Measurements from ENCODE around the gene ACAA2. TPM values are rescaled to one million over a fixed set of nuclear protein-coding genes. Genes with fewer than 3 reads are reported as not detected.
"Not testable (repeated sequence)": the region's sequence is repeated elsewhere in the genome, so short reads cannot be mapped to it uniquely, and the experiment has no call there.

Gene ACAA2
- total RNA-seq, 1 donor from 2014 or later = 22.0 TPM

DNA sequence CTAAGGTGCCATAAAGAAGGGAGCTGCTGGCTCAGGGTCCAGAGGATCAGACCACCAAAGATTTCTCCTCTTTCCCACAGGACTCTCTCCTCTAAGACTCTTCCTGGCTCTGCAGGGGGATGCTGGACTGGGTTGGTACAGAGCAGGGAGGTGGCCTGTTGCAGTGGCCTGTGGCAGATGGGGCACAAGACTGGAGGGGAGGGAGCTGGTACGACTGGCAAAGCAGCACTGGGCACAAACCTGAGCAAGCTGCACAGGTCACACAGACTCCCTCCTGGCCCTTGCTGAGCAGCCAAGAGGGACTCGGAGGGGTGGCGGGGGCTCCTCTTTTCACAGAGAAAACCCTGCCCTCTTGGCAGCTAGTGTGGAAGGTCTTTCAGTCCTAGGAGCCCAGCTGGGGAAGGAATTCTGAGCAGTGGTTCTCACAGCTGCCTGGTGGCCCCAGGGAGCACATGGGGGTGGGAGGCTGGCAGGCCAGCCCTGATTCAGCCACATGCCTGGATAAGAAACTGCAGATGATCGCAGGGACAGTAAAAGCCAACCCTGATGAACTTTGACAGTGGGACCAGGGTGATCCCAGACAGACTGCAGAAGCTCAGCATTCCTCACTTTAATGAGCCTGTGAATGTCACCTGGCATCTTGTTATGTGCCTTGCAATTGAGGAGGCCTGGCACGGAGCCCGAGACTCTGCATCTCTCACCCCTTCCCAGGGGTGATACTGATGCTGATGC is 32.5 kb upstream of the ACAA2 start:
- no peak for DNase-seq (ENCODE audit: low read depth in 2 of 2)

- no peak for DNase-seq (ENCODE audit: low read depth in 2 of 2)
Measured at GRCh38 chr18:49844903-49845302, 31.6 kb upstream of the ACAA2 start.

DNA sequence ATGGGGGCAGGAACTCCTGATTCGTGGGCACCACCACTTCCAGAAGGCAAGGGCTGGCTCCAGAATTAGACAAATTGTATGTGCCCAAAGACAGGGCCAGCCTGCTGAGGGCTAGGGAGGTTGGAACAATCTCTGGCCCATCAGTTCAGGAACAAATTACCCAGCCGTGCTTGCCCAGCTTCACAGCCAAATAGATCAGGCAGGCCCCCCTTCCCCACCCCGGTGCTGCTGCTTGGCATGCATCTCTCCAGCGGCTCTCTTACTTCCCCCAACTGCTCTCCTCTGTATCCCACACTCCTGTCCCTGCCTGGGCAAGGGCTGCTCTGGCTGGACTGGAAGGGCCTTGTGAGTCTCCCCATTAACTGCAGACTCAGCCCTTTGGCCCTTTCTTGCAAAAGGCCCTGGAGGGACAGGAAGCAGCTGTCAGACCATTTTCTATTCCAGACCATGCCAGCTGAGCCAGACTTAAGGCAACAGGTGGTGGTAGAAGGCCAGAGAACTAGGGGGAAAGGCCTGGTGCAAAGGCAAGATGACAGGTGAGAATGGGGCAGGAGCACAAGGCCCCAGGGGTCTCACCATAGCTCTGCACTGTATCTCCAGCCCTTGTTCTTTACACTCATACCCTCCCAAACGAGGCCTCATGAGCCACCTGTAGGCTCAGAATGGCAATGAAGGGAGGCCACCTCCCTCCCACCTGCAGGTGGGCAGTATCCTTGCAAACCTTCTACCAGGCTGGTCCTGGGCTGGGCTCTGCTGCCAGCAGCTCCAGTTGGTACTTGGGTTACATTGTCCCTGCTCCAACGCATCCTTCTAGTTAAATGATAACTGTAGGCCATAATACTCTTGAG is 30.7 kb upstream of the ACAA2 start:
- no peak for DNase-seq (ENCODE audit: low read depth in 2 of 2)

DNA sequence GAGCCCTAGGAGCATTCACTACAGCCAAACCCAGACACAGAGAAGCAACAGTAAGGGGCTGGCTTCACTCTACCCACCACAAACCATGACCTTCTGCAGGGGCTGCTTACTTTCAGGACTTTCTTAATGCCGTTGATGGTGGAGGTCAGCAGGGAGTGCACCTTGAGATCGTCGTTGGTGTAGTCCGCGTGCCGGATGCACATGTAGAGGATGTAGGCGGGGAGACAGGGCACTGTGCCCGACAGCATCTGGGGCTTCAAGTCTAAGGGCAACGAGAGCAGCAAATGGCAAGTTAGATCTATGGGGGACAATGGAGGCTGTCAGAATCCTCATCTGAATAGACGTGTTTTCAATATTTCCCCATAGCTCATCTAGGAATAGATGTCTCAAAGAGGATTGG is 29.8 kb upstream of the ACAA2 start:
- no peak for DNase-seq (ENCODE audit: low read depth in 2 of 2)

DNA sequence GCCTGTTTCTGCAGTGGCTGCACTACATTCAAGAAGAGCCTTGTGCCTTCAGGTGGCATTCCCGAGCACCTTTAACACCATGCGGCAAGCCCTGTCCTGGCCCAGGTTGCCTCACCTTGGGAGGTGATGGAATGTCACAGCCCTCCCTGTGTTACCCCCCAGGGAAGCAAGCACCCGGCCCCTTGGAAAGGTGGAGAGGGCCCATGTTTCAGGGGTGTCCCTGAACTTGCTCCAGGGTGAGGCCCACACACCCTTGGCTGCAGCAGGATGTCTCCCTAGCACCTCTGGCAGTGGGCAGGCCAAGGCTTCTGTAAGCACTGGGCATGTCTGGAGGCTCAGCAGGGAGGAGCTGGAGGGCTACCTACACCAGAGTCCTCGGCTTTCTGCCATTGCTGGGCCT is 29.3 kb upstream of the ACAA2 start:
- DNase-seq (ENCODE audit: low read depth in 2 of 2) = no peak

DNA sequence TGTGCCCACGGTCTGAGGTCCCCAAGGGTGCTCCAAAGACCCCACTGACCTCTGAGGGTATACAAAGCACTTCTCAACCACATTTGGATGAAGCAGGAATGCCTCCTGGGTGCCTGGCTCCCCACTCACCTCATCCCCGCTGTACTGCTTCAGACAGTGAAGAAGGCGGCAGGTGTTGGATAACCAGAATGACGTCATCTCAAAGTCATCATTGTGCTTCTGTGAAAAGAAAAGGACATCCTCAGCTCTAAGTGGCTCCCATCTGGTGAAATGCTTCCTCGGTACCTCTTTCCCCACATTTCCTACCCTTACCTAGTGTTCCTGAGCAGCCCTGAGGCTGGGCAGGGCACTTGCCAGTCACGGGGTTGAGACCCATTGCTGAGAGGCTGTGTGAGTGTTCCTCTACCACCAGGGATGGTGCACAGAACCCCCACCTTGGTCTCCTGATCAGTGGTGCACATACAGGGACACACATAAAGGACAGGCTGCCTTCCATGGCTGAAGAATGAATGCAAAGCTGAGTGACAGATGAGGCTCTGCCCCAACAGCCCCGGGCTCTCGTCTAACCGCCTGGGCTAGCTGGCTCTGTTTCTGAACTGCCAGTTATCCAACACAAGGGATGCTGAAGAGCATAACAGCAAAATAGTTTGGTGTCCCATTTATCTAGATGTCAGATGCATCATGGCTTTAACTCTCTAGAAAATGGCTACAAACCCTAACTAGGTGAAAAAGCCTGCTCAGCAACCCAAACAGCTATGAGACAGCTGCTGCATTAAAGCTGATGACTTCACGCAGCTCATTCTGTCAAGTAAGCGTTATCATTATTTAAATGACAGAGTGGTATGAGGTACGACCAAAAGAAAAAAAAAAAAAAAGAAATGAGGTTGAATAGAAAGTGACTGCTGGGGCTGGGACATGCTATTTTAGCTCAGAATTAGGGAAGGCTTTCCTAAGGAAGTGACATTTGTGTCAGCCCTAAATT is 28.2 kb upstream of the ACAA2 start:
- no peak for DNase-seq (ENCODE audit: low read depth in 2 of 2)

DNA sequence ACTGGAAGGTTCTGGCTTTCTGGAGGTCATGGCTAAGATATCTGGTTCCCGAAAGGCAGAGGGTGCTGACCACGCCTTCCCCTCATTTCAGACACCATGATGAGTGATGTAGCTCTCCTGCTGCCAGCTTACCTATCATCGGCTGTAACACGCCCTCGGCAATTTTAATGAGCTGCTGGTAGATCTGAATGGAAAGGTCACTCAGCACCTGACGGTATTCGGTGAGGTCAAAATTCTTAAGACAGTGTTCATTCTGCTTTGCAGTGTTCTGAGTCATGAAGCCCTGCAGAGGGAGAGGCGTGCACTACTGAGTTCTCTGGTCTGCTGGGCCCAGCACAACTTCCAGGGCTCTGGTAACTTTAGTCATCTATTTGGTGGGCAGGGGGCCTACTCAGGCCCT is 25.7 kb upstream of the ACAA2 start:
- no peak for DNase-seq (ENCODE audit: low read depth in 2 of 2)

DNA sequence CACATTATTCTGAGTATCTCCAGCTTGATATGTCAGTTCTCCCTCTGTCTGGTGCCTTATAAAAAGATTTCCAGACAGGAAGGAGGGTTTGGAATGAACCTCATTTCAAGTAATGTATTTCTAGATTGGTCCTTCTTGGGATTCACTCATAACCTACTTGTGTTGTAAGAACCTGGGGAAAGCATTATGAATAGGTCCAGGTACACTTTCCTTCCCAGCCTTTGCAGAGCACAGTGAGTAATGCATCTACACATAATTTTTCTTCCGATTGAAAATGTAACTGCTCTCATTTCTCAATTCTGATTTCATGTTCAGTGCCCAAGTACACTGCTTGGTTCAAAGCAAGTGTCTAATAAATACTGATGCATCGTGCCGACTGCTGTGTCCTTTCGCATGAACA is 25.0 kb upstream of the ACAA2 start:
- DNase-seq (ENCODE audit: low read depth in 2 of 2) = no peak

DNA sequence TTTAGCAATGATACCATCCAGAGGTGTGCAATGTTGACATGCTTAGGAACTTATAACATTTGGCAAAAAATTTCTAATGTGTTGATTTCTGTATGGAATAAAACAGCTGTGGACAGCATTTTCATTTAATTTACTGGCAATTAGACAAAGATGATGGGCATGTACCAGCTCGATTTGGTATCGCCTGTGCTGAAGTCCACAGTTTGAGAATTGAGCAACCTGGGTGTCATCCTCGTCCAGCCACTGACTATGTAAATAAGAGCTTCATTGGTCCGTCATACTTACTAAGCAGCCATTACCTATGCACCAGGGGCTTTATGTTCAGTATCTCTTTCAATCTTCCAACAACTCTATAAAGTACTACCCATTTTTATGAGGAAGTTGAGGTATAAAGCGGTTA is 24.6 kb upstream of the ACAA2 start:
- DNase-seq (ENCODE audit: low read depth in 2 of 2) = no peak

GRCh38 chr18:49837316-49837835 is 24.0 kb upstream of the ACAA2 start:
- DNase-seq (ENCODE audit: low read depth in 2 of 2) = not testable (repeated sequence)

- DNase-seq (ENCODE audit: low read depth in 2 of 2) = no peak
Measured at GRCh38 chr18:49835405-49835804, 22.1 kb upstream of the ACAA2 start.

DNA sequence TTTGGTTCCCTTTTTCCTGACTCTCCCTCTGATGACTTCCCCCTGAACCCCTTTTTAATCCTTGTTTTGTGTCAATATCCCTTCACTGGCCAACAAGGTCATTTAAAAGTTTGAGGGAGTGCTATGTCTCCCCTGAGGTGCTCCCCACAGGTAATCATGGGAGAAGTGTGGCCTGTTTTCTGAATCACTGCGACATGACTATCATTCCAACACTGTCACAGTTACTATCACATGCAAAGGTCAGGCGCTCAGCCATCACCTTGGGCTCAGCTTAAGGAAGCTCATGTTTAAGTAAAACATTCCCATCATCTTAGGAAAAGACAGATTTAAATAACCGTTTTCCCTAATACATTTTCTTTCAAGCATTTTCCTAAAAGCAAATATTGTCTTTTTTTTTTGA is 20.9 kb upstream of the ACAA2 start:
- DNase-seq (ENCODE audit: low read depth in 2 of 2) = no peak

GRCh38 chr18:49833814-49834213 is 20.5 kb upstream of the ACAA2 start:
- DNase-seq (ENCODE audit: low read depth in 2 of 2) = no peak

- no peak for DNase-seq (ENCODE audit: low read depth in 2 of 2)
Measured at GRCh38 chr18:49832221-49832647, 18.9 kb upstream of the ACAA2 start.

GRCh38 chr18:49827996-49828395 is 14.7 kb upstream of the ACAA2 start:
- DNase-seq (ENCODE audit: low read depth in 2 of 2) = no peak

DNA sequence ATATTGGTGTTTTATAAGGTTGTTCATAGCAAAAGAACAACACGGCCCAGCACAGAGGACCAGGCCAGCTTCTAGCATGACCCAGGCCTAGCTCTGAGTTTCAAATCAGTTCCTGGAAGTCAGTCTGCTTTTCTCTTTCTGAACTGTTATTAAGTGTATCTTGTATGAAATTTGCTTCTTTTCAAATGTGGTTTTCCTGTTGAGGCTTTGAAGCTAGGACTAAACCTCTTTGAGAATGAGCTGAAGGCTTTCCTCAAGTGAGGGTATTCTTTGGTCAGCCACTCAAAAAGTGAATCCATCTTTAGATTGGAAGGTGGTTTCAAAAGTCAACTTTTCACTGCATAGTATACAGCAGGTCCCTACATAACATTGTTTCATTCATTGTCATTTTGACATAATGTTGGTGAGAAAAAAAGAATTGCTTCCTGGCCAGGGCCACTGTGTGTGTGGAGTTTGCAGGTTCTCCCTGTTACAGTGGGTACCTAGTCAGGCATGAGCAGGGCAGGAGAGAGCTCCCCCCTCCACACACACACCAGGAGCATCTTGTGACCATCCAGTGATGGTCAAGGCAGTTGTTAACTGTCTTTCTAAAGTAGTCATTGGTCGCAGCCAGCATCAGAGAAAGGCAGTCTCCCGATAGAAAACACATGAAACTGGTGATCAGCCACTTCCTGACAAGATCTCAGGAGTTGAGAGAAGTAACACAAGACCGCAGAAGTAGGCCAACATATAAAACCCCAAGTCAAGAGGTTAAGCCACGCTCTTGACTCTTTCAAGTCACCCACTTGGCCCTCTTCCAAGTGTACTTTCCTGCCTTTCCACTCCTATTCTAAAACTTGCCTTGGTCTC is 6.7 kb upstream of the ACAA2 start:
- no peak for DNase-seq (ENCODE audit: low read depth in 2 of 2)

GRCh38 chr18:49819071-49819662 is 5.8 kb upstream of the ACAA2 start:
- DNase-seq (ENCODE audit: low read depth in 2 of 2) = no peak

- DNase-seq (ENCODE audit: low read depth in 2 of 2) = no peak
Measured at GRCh38 chr18:49817947-49818346, 4.6 kb upstream of the ACAA2 start.

GRCh38 chr18:49815927-49816326 is 2.6 kb upstream of the ACAA2 start:
- no peak for DNase-seq (ENCODE audit: low read depth in 2 of 2)

DNA sequence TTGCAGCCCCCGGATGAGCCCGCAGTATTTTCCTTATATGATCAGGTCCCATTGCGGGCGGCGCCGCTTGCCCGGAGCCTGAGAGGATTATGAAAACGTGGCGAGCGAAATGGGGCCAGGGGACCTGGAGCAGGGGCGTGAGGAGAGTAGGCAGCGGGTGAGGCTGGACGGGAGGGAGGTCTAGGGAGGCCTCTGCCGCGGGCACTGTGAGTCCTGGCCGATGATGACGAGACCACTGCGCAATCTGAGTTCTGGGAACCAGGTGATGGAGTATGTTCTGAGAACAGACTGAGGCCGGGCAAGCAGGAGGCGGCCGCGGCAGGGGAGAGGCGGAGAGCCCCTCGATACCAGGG is 790 bp upstream of the ACAA2 start:
- peak in 1 of 2 donors; percentile 65 for DNase-seq (ENCODE audit: low read depth in 2 of 2)

GRCh38 chr18:49813069-49813318 is 339 bp downstream of the ACAA2 start:
- peak in 1 of 2 donors; percentile 34 for DNase-seq (ENCODE audit: low read depth in 2 of 2)
